OCI-LY7 (cell line): Measurements from ENCODE around the gene UBAP1L. TPM values are rescaled to one million over a fixed set of nuclear protein-coding genes. Genes with fewer than 3 reads are reported as not detected.

Experiments
- BruUV-seq: library from RNA; stranded (reverse); fragments of 400-500 nt; replicated peaks from 2 replicates; lab custom pipeline; 2021; lab: Mats Ljungman, UMichigan
- CTCF ChIA-PET: fragments of 300-600 bp; sonication (Branson Sonifier 250); formaldehyde crosslinking; loops from one replicate; lab custom pipeline; 2022; ENCODE audit warnings: antibody characterized with exemption; ENCODE audit not compliant: unreplicated experiment; lab: Charles Lee
- POLR2A ChIA-PET: fragments of 300-600 bp; sonication (Branson Sonifier 250); formaldehyde crosslinking; loops from one replicate; lab custom pipeline; 2022; ENCODE audit warnings: antibody characterized with exemption; lab: Charles Lee
- DNase-seq: peaks from one replicate; pipeline ENCODE4 v3.0.0-alpha.2; 2015; ENCODE audit warnings: low spot score
- H2AFZ ChIP-seq: fragments of 200-600 bp; sonication (generic), shearing (Covaris generic); 2 replicates; pipeline ENCODE4 v1.6.1; 2014; ENCODE audit warnings: mild to moderate bottlenecking, antibody characterized with exemption, low read length, moderate library complexity
- H3K27ac ChIP-seq: fragments of 200-600 bp; sonication (generic); 2 replicates; pipeline ENCODE4 v1.5.1; 2014; ENCODE audit warnings: mixed run types, low read depth, mild to moderate bottlenecking, moderate library complexity, low read length, inconsistent platforms; ENCODE audit not compliant: poor library complexity, severe bottlenecking
- H3K36me3 ChIP-seq: fragments of 200-600 bp; sonication (generic); 2 replicates; pipeline ENCODE4 v1.6.1; 2014; ENCODE audit warnings: mild to moderate bottlenecking, antibody characterized with exemption, low read length, moderate library complexity, mixed read lengths; ENCODE audit not compliant: insufficient read depth
- H3K4me1 ChIP-seq: fragments of 200-600 bp; sonication (generic); 2 replicates; pipeline ENCODE4 v1.5.1; 2014; ENCODE audit warnings: mild to moderate bottlenecking, low read length; ENCODE audit not compliant: insufficient read depth, poor library complexity, severe bottlenecking
- H3K4me2 ChIP-seq: fragments of 200-600 bp; sonication (generic); 2 replicates; pipeline ENCODE4 v1.6.1; 2014; ENCODE audit warnings: mild to moderate bottlenecking, low read length
- H3K4me3 ChIP-seq: fragments of 200-600 bp; sonication (generic); 2 replicates; pipeline ENCODE4 v1.5.1; 2014; ENCODE audit warnings: mild to moderate bottlenecking, low read depth, low read length; ENCODE audit not compliant: poor library complexity, severe bottlenecking
- H3K79me2 ChIP-seq: fragments of 200-600 bp; sonication (generic); 2 replicates; pipeline ENCODE4 v1.6.1; 2016; ENCODE audit warnings: low read depth, mild to moderate bottlenecking, low read length, moderate library complexity, mixed read lengths; ENCODE audit not compliant: insufficient read depth
- H3K9me2 ChIP-seq: fragments of 200-600 bp; sonication (generic); 2 replicates; pipeline ENCODE4 v1.6.1; 2016; ENCODE audit warnings: mild to moderate bottlenecking, low read length, mixed read lengths; ENCODE audit not compliant: insufficient read depth
- H3K9me3 ChIP-seq: fragments of 200-600 bp; sonication (generic); 2 replicates; pipeline ENCODE4 v1.6.1; 2014; ENCODE audit warnings: mild to moderate bottlenecking, mixed run types, low read length, mixed read lengths
- H4K20me1 ChIP-seq: fragments of 200-600 bp; sonication (generic); 2 replicates; pipeline ENCODE4 v1.6.1; 2014; ENCODE audit warnings: mild to moderate bottlenecking, antibody characterized with exemption, low read length, moderate library complexity, mixed read lengths; ENCODE audit not compliant: insufficient read depth
- EZH2phosphoT487 ChIP-seq: fragments of 200-600 bp; sonication (generic); IDR thresholded peaks from 2 replicates; pipeline ENCODE4 v1.6.1; 2018; ENCODE audit warnings: low read depth, borderline replicate concordance, mild to moderate bottlenecking, mixed run types, antibody characterized with exemption, low read length, moderate library complexity, mixed read lengths
- intact Hi-C: fragments of 100-400 bp; cut with micrococcal nuclease; formaldehyde crosslinking; loops from one replicate; pipeline ENCODE4 v1.10.0; 2022; ENCODE audit not compliant: unreplicated experiment
- total RNA-seq, 2 experiments: library from RNA; depleted of rRNA in 1 of 2; stranded (reverse); fragments of >200 nt in 1 of 2; shearing (Covaris generic) in 1 of 2; gene quantifications; 2 replicates each; pipeline ENCODE4 v1.2.3, GENCODE V29; 2014 to 2022
- TF ChIP-seq, protein P1 (sequence below): fragments of 200-600 bp; sonication (generic); conservative IDR thresholded peaks from 2 replicates; pipeline ENCODE4 v1.5.1; 2014; ENCODE audit warnings: mild to moderate bottlenecking, antibody characterized with exemption, low read length, moderate library complexity, mixed read lengths

The UBAP1L gene
- total RNA-seq, 2 experiments from 2014 or later: 7.4 to 8.3 TPM

DNA sequence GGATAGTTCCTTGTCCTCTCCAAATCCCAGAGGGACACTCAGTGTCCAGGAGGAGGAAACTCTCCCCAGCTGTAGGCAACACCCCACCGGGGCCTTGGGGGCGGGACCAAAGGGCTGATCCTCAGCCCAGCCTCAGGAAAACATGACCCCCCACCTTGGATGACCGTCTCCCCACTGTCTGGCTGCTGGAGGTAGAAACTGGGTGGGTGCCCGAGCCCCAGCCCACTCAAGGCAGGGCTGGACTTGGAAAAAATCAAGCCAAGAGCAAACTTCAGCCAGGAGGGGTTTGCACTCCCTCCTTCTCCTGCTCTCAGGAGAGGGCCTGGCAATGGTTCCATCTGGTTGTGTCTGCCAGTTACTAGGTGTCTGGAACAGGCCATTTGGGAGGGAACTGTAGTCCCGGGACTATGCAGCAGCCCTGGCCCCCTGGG lies 43.6 kb downstream of the UBAP1L start:
- CTCF ChIA-PET: no interaction called here
- TF ChIP-seq, protein P1, sequence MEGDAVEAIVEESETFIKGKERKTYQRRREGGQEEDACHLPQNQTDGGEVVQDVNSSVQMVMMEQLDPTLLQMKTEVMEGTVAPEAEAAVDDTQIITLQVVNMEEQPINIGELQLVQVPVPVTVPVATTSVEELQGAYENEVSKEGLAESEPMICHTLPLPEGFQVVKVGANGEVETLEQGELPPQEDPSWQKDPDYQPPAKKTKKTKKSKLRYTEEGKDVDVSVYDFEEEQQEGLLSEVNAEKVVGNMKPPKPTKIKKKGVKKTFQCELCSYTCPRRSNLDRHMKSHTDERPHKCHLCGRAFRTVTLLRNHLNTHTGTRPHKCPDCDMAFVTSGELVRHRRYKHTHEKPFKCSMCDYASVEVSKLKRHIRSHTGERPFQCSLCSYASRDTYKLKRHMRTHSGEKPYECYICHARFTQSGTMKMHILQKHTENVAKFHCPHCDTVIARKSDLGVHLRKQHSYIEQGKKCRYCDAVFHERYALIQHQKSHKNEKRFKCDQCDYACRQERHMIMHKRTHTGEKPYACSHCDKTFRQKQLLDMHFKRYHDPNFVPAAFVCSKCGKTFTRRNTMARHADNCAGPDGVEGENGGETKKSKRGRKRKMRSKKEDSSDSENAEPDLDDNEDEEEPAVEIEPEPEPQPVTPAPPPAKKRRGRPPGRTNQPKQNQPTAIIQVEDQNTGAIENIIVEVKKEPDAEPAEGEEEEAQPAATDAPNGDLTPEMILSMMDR: no peak
- no peak for TF ChIP-seq EZH2phosphoT487

DNA sequence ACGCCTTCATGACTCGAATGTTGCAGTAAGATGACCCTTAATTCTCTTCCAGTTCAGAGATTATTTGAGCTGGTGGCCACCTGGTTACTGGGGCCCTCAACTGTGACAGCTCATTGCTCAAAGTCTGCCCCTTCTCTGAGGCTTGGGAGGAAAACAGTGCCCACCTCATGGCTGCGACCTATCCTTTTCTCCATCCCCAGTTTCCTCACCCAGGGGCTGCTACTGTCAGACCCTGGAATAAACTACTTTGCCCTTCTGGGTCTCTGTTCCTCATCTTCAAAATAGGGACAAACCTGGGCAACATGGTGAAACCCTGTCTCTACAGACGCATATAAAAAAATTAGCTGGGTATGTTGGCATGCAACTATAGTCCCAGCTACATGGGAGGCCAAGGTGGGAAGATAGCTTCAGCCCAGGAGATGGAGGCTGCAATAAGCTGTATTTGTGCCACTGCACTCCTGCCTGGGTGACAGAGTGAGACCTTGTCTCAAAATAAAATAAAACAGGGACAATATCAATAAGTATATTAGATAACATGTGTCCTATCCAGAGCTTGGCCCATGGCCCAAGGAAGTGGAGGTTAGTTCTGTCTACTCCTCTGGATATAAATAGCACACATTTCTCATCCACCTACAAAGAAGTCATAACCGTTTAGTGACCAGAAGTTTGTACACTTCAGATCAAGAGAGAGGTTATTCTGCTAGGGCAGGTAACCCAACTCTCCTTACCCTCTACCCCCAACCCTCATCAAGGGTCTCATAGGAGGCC lies 45.0 kb downstream of the UBAP1L start:
- Histone ChIP-seq H3K4me2 (no peak overlapping the region), H3K4me1 (peaks cover 5% of the 10 kb centered on the region), H3K4me3 (no peak overlapping the region), H2AFZ (no peak overlapping the region), H3K27ac (no peak overlapping the region), H3K9me3 (no peaks in the 10 kb centered on the region), H3K9me2 (no peaks in the 10 kb centered on the region), H4K20me1 (no peaks in the 10 kb centered on the region), H3K79me2 (no peaks in the 10 kb centered on the region), H3K36me3 (no peaks in the 10 kb centered on the region)
- CTCF ChIA-PET: no interaction called here
- no peak for DNase-seq
- no peak for TF ChIP-seq EZH2phosphoT487
- TF ChIP-seq, protein P1: no peak
- POLR2A ChIA-PET: interaction anchor here (0.7 to 0.8 kb wide), 2 partner anchors 9 to 31 kb away, joined by 3 to 4 read pairs; no protein-coding TSS in a partner anchor
- BruUV-seq: no TSS peak
- intact Hi-C loops: no loop called here

More for the DNA sequence above, 43.6 kb downstream of the UBAP1L start:
- no peak overlapping the region for H2AFZ ChIP-seq
- POLR2A ChIA-PET: no interaction called here
- no peak overlapping the region for H3K4me2 ChIP-seq
- no peaks in the 10 kb centered on the region for H3K9me2 ChIP-seq
- H4K20me1 ChIP-seq: no peaks in the 10 kb centered on the region
- no peak for DNase-seq
- BruUV-seq: no TSS peak
- H3K36me3 ChIP-seq: no peaks in the 10 kb centered on the region
- no peaks in the 10 kb centered on the region for H3K9me3 ChIP-seq
- H3K4me3 ChIP-seq: no peak overlapping the region
- peaks cover 5% of the 10 kb centered on the region for H3K4me1 ChIP-seq
- no peaks in the 10 kb centered on the region for H3K79me2 ChIP-seq
- intact Hi-C loops: no loop called here
- no peak overlapping the region for H3K27ac ChIP-seq

DNA sequence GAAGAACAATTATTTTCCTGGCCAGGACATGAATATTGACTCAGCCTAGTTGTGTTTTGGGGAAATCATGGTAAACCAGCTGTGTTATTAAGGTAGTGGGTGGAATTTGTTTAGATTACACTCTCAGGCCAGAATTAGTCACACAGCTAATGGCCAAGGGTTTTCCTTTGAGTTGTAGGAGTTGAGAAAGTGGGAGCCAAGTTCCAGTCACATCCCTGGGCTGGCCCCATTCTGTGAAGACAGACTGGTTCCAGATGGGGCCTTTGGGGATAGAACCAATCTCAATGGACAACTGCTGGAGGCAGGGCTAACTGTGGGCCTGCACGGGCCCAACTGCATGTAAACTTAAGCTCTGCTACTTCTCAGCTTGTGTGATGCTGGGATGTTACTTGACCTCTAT lies 45.8 kb downstream of the UBAP1L start:
- no peak overlapping the region for H3K4me2 ChIP-seq
- intact Hi-C loops: no loop called here
- no peak for DNase-seq
- H3K27ac ChIP-seq: no peak overlapping the region
- BruUV-seq: no TSS peak
- H3K4me1 ChIP-seq: peaks cover 5% of the 10 kb centered on the region
- ChIA-PET POLR2A (no interaction called here), CTCF (no interaction called here)
- no peaks in the 10 kb centered on the region for H3K79me2 ChIP-seq
- no peaks in the 10 kb centered on the region for H4K20me1 ChIP-seq
- TF ChIP-seq, protein P1: no peak
- TF ChIP-seq EZH2phosphoT487: no peak
- no peak overlapping the region for H2AFZ ChIP-seq
- H3K36me3 ChIP-seq: no peaks in the 10 kb centered on the region
- H3K4me3 ChIP-seq: no peak overlapping the region
- H3K9me2 ChIP-seq: no peaks in the 10 kb centered on the region
- no peaks in the 10 kb centered on the region for H3K9me3 ChIP-seq
